Gastrocnemius medialis (tissue), 4 donors: ENCODE results near the gene LAMC2.

Experiments
- POLR2A ChIP-seq, 2 donors: fragments of 450-650 bp; IDR thresholded peaks; one replicate each; pipeline ENCODE4 v1.6.1; 2017; ENCODE audit warnings: antibody characterized with exemption in 2 of 2, mild to moderate bottlenecking in 2 of 2, moderate library complexity in 2 of 2
- TF ChIP-seq, protein P1 (sequence below), 5 experiments: fragments of 450-650 bp in 3 of 5; fragments of 200-600 bp in 2 of 5; sonication (generic) in 2 of 5; IDR thresholded peaks in 4 of 5; conservative IDR thresholded peaks in 1 of 5; 1 replicate in 4 of 5; 2 replicates in 1 of 5; pipeline ENCODE4 v1.5.1; 2016 to 2019; ENCODE audit warnings: antibody characterized with exemption in 5 of 5, mild to moderate bottlenecking in 3 of 5, moderate library complexity in 3 of 5

DNA sequence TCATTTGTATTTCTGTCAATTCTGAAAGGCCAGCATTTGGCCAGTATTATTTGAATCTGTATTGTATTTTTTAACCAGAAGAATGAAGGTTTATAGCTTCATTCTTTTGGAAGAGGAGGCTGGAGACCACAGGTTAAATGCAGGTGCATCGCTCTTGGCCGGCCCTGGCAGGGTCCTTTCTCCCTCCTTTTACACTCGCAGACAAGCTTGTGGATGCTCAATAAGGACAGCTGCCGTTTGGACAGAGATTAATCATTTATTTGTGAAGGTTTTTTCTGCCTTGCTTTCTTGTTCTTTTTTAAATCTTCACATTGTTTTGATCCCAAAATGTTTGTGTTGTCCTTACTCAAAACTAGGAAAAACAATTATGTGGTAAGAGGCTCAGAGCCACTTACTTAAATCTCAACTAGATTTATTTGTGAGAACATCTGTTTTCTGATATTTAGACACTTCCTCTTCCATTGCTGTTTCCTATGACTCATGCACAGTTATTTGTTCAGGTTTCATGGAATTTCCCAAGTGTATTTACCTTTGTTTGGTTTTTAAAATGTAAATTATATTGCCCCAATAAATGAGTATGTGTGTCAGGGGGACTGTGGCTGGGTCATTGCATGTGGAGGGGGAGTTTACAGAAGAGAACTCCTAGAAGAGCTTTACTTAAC, 46.7 kb upstream of the LAMC2 start:
- TF ChIP-seq, protein P1, sequence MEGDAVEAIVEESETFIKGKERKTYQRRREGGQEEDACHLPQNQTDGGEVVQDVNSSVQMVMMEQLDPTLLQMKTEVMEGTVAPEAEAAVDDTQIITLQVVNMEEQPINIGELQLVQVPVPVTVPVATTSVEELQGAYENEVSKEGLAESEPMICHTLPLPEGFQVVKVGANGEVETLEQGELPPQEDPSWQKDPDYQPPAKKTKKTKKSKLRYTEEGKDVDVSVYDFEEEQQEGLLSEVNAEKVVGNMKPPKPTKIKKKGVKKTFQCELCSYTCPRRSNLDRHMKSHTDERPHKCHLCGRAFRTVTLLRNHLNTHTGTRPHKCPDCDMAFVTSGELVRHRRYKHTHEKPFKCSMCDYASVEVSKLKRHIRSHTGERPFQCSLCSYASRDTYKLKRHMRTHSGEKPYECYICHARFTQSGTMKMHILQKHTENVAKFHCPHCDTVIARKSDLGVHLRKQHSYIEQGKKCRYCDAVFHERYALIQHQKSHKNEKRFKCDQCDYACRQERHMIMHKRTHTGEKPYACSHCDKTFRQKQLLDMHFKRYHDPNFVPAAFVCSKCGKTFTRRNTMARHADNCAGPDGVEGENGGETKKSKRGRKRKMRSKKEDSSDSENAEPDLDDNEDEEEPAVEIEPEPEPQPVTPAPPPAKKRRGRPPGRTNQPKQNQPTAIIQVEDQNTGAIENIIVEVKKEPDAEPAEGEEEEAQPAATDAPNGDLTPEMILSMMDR (IDR thresholded peaks at IDR 0.05 in 4 of 5, conservative IDR thresholded peaks at IDR 0.05 in 1 of 5) = no peak
- no peak for TF ChIP-seq POLR2A (IDR thresholded peaks at IDR 0.05)
